ENCODE measurements around the gene XG.
"Not testable (repeated sequence)": the region's sequence is repeated elsewhere in the genome, so short reads cannot be mapped to it uniquely, and the experiment has no call there.

Gene XG

DNA sequence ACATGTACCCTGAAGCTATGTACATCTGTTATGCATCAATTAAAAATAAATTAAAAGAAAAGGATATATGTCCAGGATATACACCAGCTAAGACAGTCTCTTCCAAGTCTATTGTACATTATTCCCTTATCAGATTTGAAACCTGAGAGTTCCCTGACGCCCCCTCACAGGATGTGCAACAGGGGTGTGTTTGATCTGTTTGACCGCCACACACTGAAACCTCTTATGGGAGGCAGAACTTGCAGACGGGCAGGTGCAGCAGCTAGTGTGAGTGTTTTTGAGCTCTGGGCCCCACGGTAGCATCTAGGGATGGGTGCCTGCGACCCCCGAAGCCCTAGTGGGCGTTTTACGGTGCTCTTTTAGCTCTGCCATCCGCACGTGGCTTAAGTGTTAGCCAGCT, 4.7 kb downstream of the XG start:
- no peaks in the 10 kb centered on the region for H3K9me3 ChIP-seq (ENCODE audit: low read length)
- no peak overlapping the region for H3K4me2 ChIP-seq (ENCODE audit: low read length)
- H3K27me3 ChIP-seq (ENCODE audit: insufficient read depth, low read length), result no peaks in the 10 kb centered on the region
- H2AFZ ChIP-seq (ENCODE audit: low read length), result no peak overlapping the region
- H3K4me3 ChIP-seq (ENCODE audit: low read depth, low read length, poor library complexity, severe bottlenecking), result no peak overlapping the region
- H3K9ac ChIP-seq (ENCODE audit: low read length), result no peak overlapping the region
- H3K9me2 ChIP-seq (ENCODE audit: low read depth, low read length), result no peaks in the 10 kb centered on the region
- H3K79me2 ChIP-seq (ENCODE audit: insufficient read depth, low read length), result no peaks in the 10 kb centered on the region
- H3K4me1 ChIP-seq (ENCODE audit: insufficient read depth, low read length, severe bottlenecking), result no peaks in the 10 kb centered on the region
- H4K20me1 ChIP-seq (ENCODE audit: insufficient read depth, low read length), result no peaks in the 10 kb centered on the region
- H3F3A ChIP-seq (ENCODE audit: insufficient read depth, low read length), result no peaks in the 10 kb centered on the region
- H3K36me3 ChIP-seq (ENCODE audit: insufficient read depth, low read length), result no peaks in the 10 kb centered on the region
- H3K27ac ChIP-seq (ENCODE audit: low read depth, low read length, poor library complexity, severe bottlenecking), result no peak overlapping the region
- no peak for TF ChIP-seq EZH2 (IDR thresholded peaks at IDR 0.05; ENCODE audit: borderline replicate concordance, low read length)
- TF ChIP-seq, protein P1, sequence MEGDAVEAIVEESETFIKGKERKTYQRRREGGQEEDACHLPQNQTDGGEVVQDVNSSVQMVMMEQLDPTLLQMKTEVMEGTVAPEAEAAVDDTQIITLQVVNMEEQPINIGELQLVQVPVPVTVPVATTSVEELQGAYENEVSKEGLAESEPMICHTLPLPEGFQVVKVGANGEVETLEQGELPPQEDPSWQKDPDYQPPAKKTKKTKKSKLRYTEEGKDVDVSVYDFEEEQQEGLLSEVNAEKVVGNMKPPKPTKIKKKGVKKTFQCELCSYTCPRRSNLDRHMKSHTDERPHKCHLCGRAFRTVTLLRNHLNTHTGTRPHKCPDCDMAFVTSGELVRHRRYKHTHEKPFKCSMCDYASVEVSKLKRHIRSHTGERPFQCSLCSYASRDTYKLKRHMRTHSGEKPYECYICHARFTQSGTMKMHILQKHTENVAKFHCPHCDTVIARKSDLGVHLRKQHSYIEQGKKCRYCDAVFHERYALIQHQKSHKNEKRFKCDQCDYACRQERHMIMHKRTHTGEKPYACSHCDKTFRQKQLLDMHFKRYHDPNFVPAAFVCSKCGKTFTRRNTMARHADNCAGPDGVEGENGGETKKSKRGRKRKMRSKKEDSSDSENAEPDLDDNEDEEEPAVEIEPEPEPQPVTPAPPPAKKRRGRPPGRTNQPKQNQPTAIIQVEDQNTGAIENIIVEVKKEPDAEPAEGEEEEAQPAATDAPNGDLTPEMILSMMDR (IDR thresholded peaks at IDR 0.05; ENCODE audit: low read length), result no peak

DNA sequence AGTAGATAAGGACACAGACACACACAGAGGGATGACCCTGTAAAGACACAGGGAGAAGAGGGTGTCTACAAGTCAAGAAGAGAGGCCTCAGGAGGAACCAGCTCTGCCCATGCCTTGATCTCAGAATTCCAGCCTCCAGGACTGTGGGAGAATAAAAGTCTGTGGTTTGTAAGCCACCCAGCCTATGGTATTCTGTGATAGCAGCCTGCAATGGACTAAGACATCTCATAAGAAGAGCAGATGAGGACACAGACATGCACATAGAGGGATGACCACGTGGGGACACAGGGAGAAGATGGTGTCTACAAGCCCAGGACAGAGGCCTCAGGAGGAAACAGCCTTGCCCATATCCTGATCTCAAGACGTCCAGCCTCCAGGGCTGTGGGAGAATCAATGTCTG, 9.4 kb downstream of the XG start:
- H2AFZ ChIP-seq (ENCODE audit: low read length), result no peak overlapping the region
- no peak overlapping the region for H3K9ac ChIP-seq (ENCODE audit: low read length)
- H4K20me1 ChIP-seq (ENCODE audit: insufficient read depth, low read length), result no peaks in the 10 kb centered on the region
- no peaks in the 10 kb centered on the region; the same call in 1 of the 2 replicates for H3K36me3 ChIP-seq (ENCODE audit: insufficient read depth, low read length)
- H3F3A ChIP-seq (ENCODE audit: insufficient read depth, low read length), result no peaks in the 10 kb centered on the region
- no peaks in the 10 kb centered on the region for H3K27me3 ChIP-seq (ENCODE audit: insufficient read depth, low read length)
- no peak overlapping the region for H3K27ac ChIP-seq (ENCODE audit: low read depth, low read length, poor library complexity, severe bottlenecking)
- no peaks in the 10 kb centered on the region for H3K9me2 ChIP-seq (ENCODE audit: low read depth, low read length)
- no peaks in the 10 kb centered on the region for H3K79me2 ChIP-seq (ENCODE audit: insufficient read depth, low read length)
- no peaks in the 10 kb centered on the region for H3K4me1 ChIP-seq (ENCODE audit: insufficient read depth, low read length, severe bottlenecking)
- no peaks in the 10 kb centered on the region for H3K9me3 ChIP-seq (ENCODE audit: low read length)
- no peak overlapping the region for H3K4me2 ChIP-seq (ENCODE audit: low read length)
- no peak for TF ChIP-seq EZH2 (IDR thresholded peaks at IDR 0.05; ENCODE audit: borderline replicate concordance, low read length)
- TF ChIP-seq, protein P1 (IDR thresholded peaks at IDR 0.05; ENCODE audit: low read length), result no peak
- H3K4me3 ChIP-seq (ENCODE audit: low read depth, low read length, poor library complexity, severe bottlenecking), result no peak overlapping the region

DNA sequence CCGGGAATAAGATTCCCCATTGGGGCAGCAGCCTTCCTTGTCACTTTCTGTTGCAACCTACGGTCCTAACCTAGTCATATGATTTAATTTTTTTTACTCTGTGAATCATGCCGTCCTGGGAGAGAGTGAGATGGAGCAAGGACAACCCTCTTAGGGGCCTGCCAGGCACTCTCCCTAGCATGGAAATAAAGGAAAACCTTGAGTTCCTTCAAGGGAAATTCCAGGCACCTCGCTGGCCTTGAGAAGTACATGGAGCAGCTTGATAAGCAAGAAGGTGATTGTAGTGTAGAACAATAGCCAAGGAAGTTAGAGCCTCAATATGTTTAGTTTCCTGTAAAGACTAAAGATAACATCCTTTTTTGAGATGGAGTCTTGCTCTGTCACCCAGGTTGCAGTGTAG, 10.8 kb downstream of the XG start:
- not testable (repeated sequence) for H3K27ac ChIP-seq (ENCODE audit: low read depth, low read length, poor library complexity, severe bottlenecking); H3F3A ChIP-seq (ENCODE audit: insufficient read depth, low read length); H3K9me3 ChIP-seq (ENCODE audit: low read length); H2AFZ ChIP-seq (ENCODE audit: low read length); H3K4me2 ChIP-seq (ENCODE audit: low read length); H3K4me3 ChIP-seq (ENCODE audit: low read depth, low read length, poor library complexity, severe bottlenecking); H3K4me1 ChIP-seq (ENCODE audit: insufficient read depth, low read length, severe bottlenecking); H3K79me2 ChIP-seq (ENCODE audit: insufficient read depth, low read length); H3K9ac ChIP-seq (ENCODE audit: low read length); H3K9me2 ChIP-seq (ENCODE audit: low read depth, low read length); H4K20me1 ChIP-seq (ENCODE audit: insufficient read depth, low read length); H3K36me3 ChIP-seq (ENCODE audit: insufficient read depth, low read length); H3K27me3 ChIP-seq (ENCODE audit: insufficient read depth, low read length)

DNA sequence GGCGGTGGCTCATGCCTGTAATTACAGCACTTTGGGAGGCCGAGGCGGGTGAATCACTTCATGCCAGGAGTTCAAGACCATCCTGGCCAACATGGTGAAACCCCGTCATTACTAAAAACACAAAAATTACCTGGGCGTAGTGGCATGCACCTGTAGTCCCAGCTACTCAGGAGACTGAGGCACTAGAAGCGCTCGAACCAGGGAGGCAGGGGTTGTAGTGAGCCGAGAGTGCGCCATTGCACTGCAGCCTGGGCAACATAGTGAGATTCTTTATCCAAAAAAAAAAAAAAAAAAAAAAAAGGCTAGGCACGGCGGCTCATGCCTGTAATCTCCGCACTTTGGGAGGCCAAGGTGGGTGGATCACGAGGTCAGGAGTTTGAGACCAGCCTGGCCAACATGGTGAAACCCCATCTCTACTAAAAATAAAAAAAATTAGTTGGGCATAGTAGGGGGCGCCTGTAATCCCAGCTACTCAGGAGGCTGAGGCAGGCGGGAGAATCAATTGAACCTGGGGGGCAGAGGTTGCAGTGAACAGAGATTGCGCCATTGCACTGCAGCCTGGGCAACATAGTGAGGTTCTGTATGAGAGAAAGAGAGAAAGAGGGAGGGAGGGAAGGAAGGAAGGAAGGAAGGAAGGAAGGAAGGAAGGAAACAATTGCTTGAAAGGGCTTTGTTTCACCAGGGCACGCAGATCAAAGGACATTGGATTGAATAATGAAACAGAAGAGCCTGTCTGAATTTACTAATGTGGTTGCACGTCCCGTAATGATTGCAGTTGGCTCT, 13.1 kb downstream of the XG start:
- not testable (repeated sequence) for H3K4me1 ChIP-seq (ENCODE audit: insufficient read depth, low read length, severe bottlenecking); H2AFZ ChIP-seq (ENCODE audit: low read length); H3K27me3 ChIP-seq (ENCODE audit: insufficient read depth, low read length); H4K20me1 ChIP-seq (ENCODE audit: insufficient read depth, low read length); H3K36me3 ChIP-seq (ENCODE audit: insufficient read depth, low read length); H3K9ac ChIP-seq (ENCODE audit: low read length); H3K4me2 ChIP-seq (ENCODE audit: low read length); H3K79me2 ChIP-seq (ENCODE audit: insufficient read depth, low read length); H3K4me3 ChIP-seq (ENCODE audit: low read depth, low read length, poor library complexity, severe bottlenecking); H3K9me2 ChIP-seq (ENCODE audit: low read depth, low read length); H3F3A ChIP-seq (ENCODE audit: insufficient read depth, low read length); H3K27ac ChIP-seq (ENCODE audit: low read depth, low read length, poor library complexity, severe bottlenecking); H3K9me3 ChIP-seq (ENCODE audit: low read length)

Measured in OCI-LY1 (cell line).